Heart right ventricle (tissue), 12 donors: ENCODE results near the gene KRTAP9-6. TPM values are rescaled to one million over a fixed set of nuclear protein-coding genes. Genes with fewer than 3 reads are reported as not detected.

Experiments used
- polyA plus RNA-seq, 2 donors: library from polyadenylated mRNA; stranded (reverse); fragments of 200-250 nt; gene quantifications; one replicate each; pipeline ENCODE4 v1.2.3, GENCODE V29; 2013
- total RNA-seq, 10 donors: library from RNA; stranded (reverse); fragmentation: NEBNext Ultra II Directional in 3 of 10; extraction: Animal tissue kit (Norgen Biotek cat#: 25700) in 3 of 10; gene quantifications; one replicate each; pipeline versions ENCODE4 v1.2.1 to v1.2.4, GENCODE V29; 2021 to 2023
- donor health status: ischemic (EF 13 %, LVEDD 7.1; RV severe dilation, severe dysfunction).
- donor health status: healthy with polysubstance abuse.
- donor health status: DM: no; HTN: yes; CAD: no.
- donor health status: DM: no; HTN: no; CAD: no.
- donor health status: ischemic (EF 25% LVEDD 6.9; RV normal size, moderate dysfunction).
- donor health status: ischemic (EF 25% LVEDD 5.7; RV mildly dilated, moderate dysfunction).
- donor health status: healthy.
- donor health status: nonischemic (EF 11% LVEDD 7.7; RV severe dilation, severe dysfunction).
- donor health status: DM: yes; HTN: yes; CAD: no.
- donor health status: PGD.
- donor health status: ischemic (EF 29% LVEDD 5.4; RV normal size, mild dysfunction).
- donor health status: nonischemic (EF 23%, LVEDD 6.1; RV moderate dilation, normal function).

KRTAP9-6 gene
- total and polyA plus RNA-seq, 12 donors, result not detected

Other genes with a start within 250 kb of the KRTAP9-6 start
Only the 30 nearest of the 40 such genes appear.
- not detected for gene KRTAP2-4, start 199.5 kb upstream of the KRTAP9-6 start, total RNA-seq
- not detected for gene KRTAP2-4, start 199.5 kb upstream of the KRTAP9-6 start, polyA plus RNA-seq
- not detected for gene KRTAP4-7, start 181.2 kb upstream of the KRTAP9-6 start, total RNA-seq
- not detected for gene KRTAP4-7, start 181.2 kb upstream of the KRTAP9-6 start, polyA plus RNA-seq
- gene KRTAP4-8, start 167.2 kb upstream of the KRTAP9-6 start, total RNA-seq, result not detected
- not detected for gene KRTAP4-8, start 167.2 kb upstream of the KRTAP9-6 start, polyA plus RNA-seq
- gene KRTAP4-16, start 163.2 kb upstream of the KRTAP9-6 start, total RNA-seq, result not detected
- not detected for gene KRTAP4-16, start 163.2 kb upstream of the KRTAP9-6 start, polyA plus RNA-seq
- not detected for gene KRTAP4-9, start 160.0 kb upstream of the KRTAP9-6 start, total RNA-seq
- not detected for gene KRTAP4-9, start 160.0 kb upstream of the KRTAP9-6 start, polyA plus RNA-seq
- gene KRTAP4-11, start 147.0 kb upstream of the KRTAP9-6 start, total RNA-seq, result not detected
- not detected for gene KRTAP4-11, start 147.0 kb upstream of the KRTAP9-6 start, polyA plus RNA-seq
- gene KRTAP4-12, start 141.2 kb upstream of the KRTAP9-6 start, total RNA-seq, result not detected
- not detected for gene KRTAP4-12, start 141.2 kb upstream of the KRTAP9-6 start, polyA plus RNA-seq
- not detected for gene KRTAP4-6, start 124.8 kb upstream of the KRTAP9-6 start, total RNA-seq
- not detected for gene KRTAP4-6, start 124.8 kb upstream of the KRTAP9-6 start, polyA plus RNA-seq
- not detected for gene KRTAP4-5, start 115.6 kb upstream of the KRTAP9-6 start, total RNA-seq
- gene KRTAP4-5, start 115.6 kb upstream of the KRTAP9-6 start, polyA plus RNA-seq, result not detected
- not detected for gene KRTAP4-4, start 104.6 kb upstream of the KRTAP9-6 start, total RNA-seq
- not detected for gene KRTAP4-4, start 104.6 kb upstream of the KRTAP9-6 start, polyA plus RNA-seq
- gene KRTAP4-3, start 97.2 kb upstream of the KRTAP9-6 start, total RNA-seq, result not detected
- gene KRTAP4-3, start 97.2 kb upstream of the KRTAP9-6 start, polyA plus RNA-seq, result not detected
- gene KRTAP4-2, start 87.2 kb upstream of the KRTAP9-6 start, total RNA-seq, result not detected
- gene KRTAP4-2, start 87.2 kb upstream of the KRTAP9-6 start, polyA plus RNA-seq, result not detected
- not detected for gene KRTAP4-1, start 80.5 kb upstream of the KRTAP9-6 start, total RNA-seq
- gene KRTAP4-1, start 80.5 kb upstream of the KRTAP9-6 start, polyA plus RNA-seq, result not detected
- not detected for gene KRTAP9-1, start 75.5 kb upstream of the KRTAP9-6 start, total RNA-seq
- not detected for gene KRTAP9-1, start 75.5 kb upstream of the KRTAP9-6 start, polyA plus RNA-seq
- gene KRTAP9-2, start 38.7 kb upstream of the KRTAP9-6 start, total RNA-seq, result not detected
- gene KRTAP9-2, start 38.7 kb upstream of the KRTAP9-6 start, polyA plus RNA-seq, result not detected
- not detected for gene KRTAP9-3, start 32.9 kb upstream of the KRTAP9-6 start, total RNA-seq
- gene KRTAP9-3, start 32.9 kb upstream of the KRTAP9-6 start, polyA plus RNA-seq, result not detected
- not detected for gene KRTAP9-8, start 27.4 kb upstream of the KRTAP9-6 start, total RNA-seq
- not detected for gene KRTAP9-8, start 27.4 kb upstream of the KRTAP9-6 start, polyA plus RNA-seq
- gene KRTAP9-4, start 15.7 kb upstream of the KRTAP9-6 start, total RNA-seq, result not detected
- gene KRTAP9-4, start 15.7 kb upstream of the KRTAP9-6 start, polyA plus RNA-seq, result not detected
- gene KRTAP9-9, start 10.0 kb upstream of the KRTAP9-6 start, total RNA-seq, result not detected
- gene KRTAP9-9, start 10.0 kb upstream of the KRTAP9-6 start, polyA plus RNA-seq, result not detected
- not detected for gene KRTAP9-7, start 10.3 kb downstream of the KRTAP9-6 start, total RNA-seq
- gene KRTAP9-7, start 10.3 kb downstream of the KRTAP9-6 start, polyA plus RNA-seq, result not detected
- gene KRTAP29-1, start 37.5 kb downstream of the KRTAP9-6 start, total RNA-seq, result not detected
- not detected for gene KRTAP29-1, start 37.5 kb downstream of the KRTAP9-6 start, polyA plus RNA-seq
- gene KRTAP16-1, start 43.9 kb downstream of the KRTAP9-6 start, total RNA-seq, result not detected
- not detected for gene KRTAP16-1, start 43.9 kb downstream of the KRTAP9-6 start, polyA plus RNA-seq
- not detected for gene KRTAP17-1, start 50.3 kb downstream of the KRTAP9-6 start, total RNA-seq
- gene KRTAP17-1, start 50.3 kb downstream of the KRTAP9-6 start, polyA plus RNA-seq, result not detected
- not detected for gene KRT33A, start 85.5 kb downstream of the KRTAP9-6 start, total RNA-seq
- not detected for gene KRT33A, start 85.5 kb downstream of the KRTAP9-6 start, polyA plus RNA-seq
- not detected for gene KRT33B, start 104.4 kb downstream of the KRTAP9-6 start, total RNA-seq
- not detected for gene KRT33B, start 104.4 kb downstream of the KRTAP9-6 start, polyA plus RNA-seq
- gene KRT34, start 116.9 kb downstream of the KRTAP9-6 start, total RNA-seq, result not detected
- not detected for gene KRT34, start 116.9 kb downstream of the KRTAP9-6 start, polyA plus RNA-seq
- gene KRT31, start 132.2 kb downstream of the KRTAP9-6 start, total RNA-seq, result not detected
- under 1 TPM in 1 of 2 donors, not detected in 1; 0.01 TPM for gene KRT31, start 132.2 kb downstream of the KRTAP9-6 start, polyA plus RNA-seq
- gene KRT37, start 159.2 kb downstream of the KRTAP9-6 start, total RNA-seq, result not detected
- gene KRT37, start 159.2 kb downstream of the KRTAP9-6 start, polyA plus RNA-seq, result not detected
- not detected for gene KRT38, start 175.6 kb downstream of the KRTAP9-6 start, total RNA-seq
- not detected for gene KRT38, start 175.6 kb downstream of the KRTAP9-6 start, polyA plus RNA-seq
- under 1 TPM in 2 of 10 donors, not detected in 8; 0.14 to 0.21 TPM for gene KRT32, start 202.0 kb downstream of the KRTAP9-6 start, total RNA-seq
- gene KRT32, start 202.0 kb downstream of the KRTAP9-6 start, polyA plus RNA-seq, result under 1 TPM in 1 of 2 donors, not detected in 1; 0.22 TPM